Brain microvascular endothelial cell (primary cell): ENCODE measurements around the gene RAB11FIP4.

Source experiments
- DNase-seq: peaks from one replicate; pipeline ENCODE4 v3.0.0-alpha.2; 2020
- H3K27ac ChIP-seq: fragments of 250-450 bp; sonication (Bioruptor Pico); 2 replicates; pipeline ENCODE4 v1.5.1; 2020; ENCODE audit warnings: mild to moderate bottlenecking, moderate library complexity
- H3K27me3 ChIP-seq: fragments of 250-450 bp; sonication (Bioruptor Pico); replicated peaks from 2 replicates; pipeline ENCODE4 v1.5.1; 2020; ENCODE audit warnings: mild to moderate bottlenecking
- H3K36me3 ChIP-seq: fragments of 250-450 bp; sonication (Bioruptor Pico); replicated peaks from 2 replicates; pipeline ENCODE4 v1.5.1; 2020; ENCODE audit warnings: mild to moderate bottlenecking
- H3K4me3 ChIP-seq: 2 replicates; pipeline ENCODE4 v1.5.1; 2011; ENCODE audit warnings: low read depth, mild to moderate bottlenecking, control low read depth, low read length, moderate library complexity
- in situ Hi-C: cut with HindIII; loops from 2 replicates; pipeline ENCODE4 v1.10.0; 2017; ENCODE audit warnings: low sequenced_read_pairs, low pct_ligation_motif_present
- TF ChIP-seq, protein P1 (sequence below): IDR thresholded peaks from 2 replicates; pipeline ENCODE4 v1.5.1; 2011; ENCODE audit warnings: low read depth, mild to moderate bottlenecking, moderate library complexity, low read length, control low read depth, inconsistent platforms; ENCODE audit errors: missing control alignments

The RAB11FIP4 gene

GRCh38 chr17:31497431-31497830 is 106.0 kb downstream of the RAB11FIP4 start:
- Histone ChIP-seq H3K4me3 (no peak overlapping the region), H3K36me3 (no peaks in the 10 kb centered on the region), H3K27ac (no peak overlapping the region), H3K27me3 (peaks cover 39% of the 10 kb centered on the region)
- in situ Hi-C loops: no loop called here
- TF ChIP-seq, protein P1, sequence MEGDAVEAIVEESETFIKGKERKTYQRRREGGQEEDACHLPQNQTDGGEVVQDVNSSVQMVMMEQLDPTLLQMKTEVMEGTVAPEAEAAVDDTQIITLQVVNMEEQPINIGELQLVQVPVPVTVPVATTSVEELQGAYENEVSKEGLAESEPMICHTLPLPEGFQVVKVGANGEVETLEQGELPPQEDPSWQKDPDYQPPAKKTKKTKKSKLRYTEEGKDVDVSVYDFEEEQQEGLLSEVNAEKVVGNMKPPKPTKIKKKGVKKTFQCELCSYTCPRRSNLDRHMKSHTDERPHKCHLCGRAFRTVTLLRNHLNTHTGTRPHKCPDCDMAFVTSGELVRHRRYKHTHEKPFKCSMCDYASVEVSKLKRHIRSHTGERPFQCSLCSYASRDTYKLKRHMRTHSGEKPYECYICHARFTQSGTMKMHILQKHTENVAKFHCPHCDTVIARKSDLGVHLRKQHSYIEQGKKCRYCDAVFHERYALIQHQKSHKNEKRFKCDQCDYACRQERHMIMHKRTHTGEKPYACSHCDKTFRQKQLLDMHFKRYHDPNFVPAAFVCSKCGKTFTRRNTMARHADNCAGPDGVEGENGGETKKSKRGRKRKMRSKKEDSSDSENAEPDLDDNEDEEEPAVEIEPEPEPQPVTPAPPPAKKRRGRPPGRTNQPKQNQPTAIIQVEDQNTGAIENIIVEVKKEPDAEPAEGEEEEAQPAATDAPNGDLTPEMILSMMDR: no peak
- no peak for DNase-seq

GRCh38 chr17:31497994-31498826 is 106.7 kb downstream of the RAB11FIP4 start:
- peaks cover 39% of the 10 kb centered on the region for H3K27me3 ChIP-seq
- H3K36me3 ChIP-seq: no peaks in the 10 kb centered on the region
- H3K4me3 ChIP-seq: no peak overlapping the region
- in situ Hi-C loops: no loop called here
- TF ChIP-seq, protein P1: no peak
- DNase-seq: no peak
- no peak overlapping the region for H3K27ac ChIP-seq

DNA sequence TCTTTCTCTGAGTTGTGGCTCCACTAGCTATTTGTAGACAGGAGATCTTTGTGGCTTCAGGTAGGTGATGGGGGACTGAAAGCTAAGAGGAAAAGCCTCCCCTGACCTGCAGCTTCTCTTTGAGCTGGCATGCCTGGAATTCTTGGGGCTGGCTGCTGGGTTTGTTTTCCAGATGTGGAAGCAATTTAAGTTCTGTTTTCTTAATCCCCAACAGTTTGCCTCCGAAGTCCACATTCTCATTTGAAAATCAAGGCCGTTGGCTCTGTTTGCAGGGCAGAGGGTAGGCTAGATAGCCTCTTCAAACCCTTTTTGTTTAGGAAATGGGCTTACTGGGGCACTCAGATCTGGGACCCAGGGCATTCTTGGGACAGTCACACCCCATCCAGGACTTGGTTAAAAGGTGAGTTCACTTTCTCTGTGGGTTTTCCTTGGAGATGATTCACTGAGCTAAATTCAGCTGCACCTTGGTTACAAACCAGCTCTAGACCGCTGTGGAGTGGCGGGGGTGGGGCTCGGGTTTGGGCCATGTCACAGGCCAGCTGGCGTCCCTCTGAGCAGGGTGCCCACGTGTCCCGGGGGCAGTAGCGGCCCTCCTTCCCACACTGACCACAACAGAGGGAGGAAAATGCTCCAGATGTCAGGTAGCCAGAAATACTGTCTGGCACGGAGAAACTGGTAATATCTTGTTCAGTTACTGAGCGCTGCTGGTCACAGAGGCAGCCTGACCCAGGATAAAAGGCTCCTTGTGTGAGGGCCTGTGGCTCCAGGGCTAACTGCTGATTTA is 108.5 kb downstream of the RAB11FIP4 start:
- in situ Hi-C loops: no loop called here
- Histone ChIP-seq H3K27ac (no peak overlapping the region), H3K4me3 (no peak overlapping the region), H3K36me3 (no peaks in the 10 kb centered on the region), H3K27me3 (peaks cover 36% of the 10 kb centered on the region)
- TF ChIP-seq, protein P1: no peak
- peak; percentile 2 for DNase-seq

DNA sequence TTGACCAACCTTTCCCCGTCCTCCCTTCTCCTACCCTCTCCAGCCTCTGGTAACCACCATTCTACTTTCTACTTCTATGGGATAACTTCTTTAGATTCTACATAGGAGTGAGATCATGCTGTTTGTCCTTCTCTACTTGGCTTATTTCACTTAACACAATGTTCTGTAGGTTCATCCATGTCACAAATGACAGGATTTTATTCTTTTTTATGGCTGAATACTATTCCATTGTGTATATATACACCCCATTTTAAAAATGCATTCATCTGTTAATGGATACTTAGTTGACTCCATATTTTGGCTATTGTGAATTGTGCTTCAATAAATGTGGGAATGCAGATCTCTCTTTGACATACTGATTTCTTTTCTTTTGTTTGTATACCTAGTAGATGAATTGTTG is 115.0 kb downstream of the RAB11FIP4 start:
- in situ Hi-C loops: no loop called here
- no peaks in the 10 kb centered on the region for H3K36me3 ChIP-seq
- no peak for DNase-seq
- no peak overlapping the region for H3K27ac ChIP-seq
- no peak overlapping the region for H3K4me3 ChIP-seq
- TF ChIP-seq, protein P1: no peak
- no peaks in the 10 kb centered on the region for H3K27me3 ChIP-seq

DNA sequence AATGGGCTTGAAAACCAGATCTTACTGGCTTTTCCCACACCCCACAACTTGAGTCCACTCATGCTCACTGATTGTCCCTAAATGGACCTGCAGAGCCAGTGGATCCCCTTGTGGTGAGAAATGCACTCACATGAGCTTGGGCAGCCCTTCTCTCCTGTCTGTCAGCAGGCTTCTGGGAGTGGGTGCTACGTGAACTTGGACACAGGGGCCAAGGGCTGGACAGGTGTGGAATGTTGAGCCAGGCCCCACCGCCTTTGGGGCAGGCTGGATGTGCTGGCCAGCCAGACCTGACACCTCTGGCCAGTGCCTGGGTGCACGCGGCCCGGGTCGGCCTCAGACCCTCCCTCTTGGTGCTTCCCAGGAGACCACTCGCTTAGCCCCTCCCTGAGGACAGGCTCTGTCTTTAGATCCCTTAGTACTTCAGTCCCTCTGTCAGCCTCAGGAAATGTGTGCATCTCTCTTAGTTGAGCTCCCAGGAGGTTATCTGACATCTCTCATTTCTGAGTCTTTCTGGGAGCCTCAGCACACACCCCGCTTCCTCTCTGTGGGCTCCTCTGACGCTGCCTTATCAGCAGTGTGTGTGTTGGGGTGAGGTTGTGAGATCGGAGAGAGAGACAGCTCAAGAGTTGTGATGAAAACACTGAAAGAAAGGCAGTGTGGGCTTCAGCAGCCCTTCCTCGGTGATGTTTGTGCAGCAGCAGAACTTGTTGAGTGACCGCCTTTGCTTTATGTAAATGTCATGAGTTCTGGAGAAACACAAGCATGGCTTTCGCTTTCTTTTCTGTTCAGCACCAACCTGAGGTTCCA is 117.0 kb downstream of the RAB11FIP4 start:
- Histone ChIP-seq H3K4me3 (no peak overlapping the region), H3K27me3 (no peaks in the 10 kb centered on the region), H3K27ac (no peak overlapping the region), H3K36me3 (no peaks in the 10 kb centered on the region)
- no peak for DNase-seq
- in situ Hi-C loops: no loop called here
- TF ChIP-seq, protein P1: peak; percentile 55
